Activated CD4-positive, alpha-beta T cell treated with anti-CD3 and anti-CD28 coated beads for 24 hours (primary cell): ENCODE results near the gene ZDHHC1.

ENCODE experiments used
- DNase-seq, 2 donors: peaks; one replicate each; pipeline ENCODE4 v3.0.0-alpha.2; 2020; ENCODE audit warnings: low read depth in 2 of 2

ZDHHC1 gene, protein sequence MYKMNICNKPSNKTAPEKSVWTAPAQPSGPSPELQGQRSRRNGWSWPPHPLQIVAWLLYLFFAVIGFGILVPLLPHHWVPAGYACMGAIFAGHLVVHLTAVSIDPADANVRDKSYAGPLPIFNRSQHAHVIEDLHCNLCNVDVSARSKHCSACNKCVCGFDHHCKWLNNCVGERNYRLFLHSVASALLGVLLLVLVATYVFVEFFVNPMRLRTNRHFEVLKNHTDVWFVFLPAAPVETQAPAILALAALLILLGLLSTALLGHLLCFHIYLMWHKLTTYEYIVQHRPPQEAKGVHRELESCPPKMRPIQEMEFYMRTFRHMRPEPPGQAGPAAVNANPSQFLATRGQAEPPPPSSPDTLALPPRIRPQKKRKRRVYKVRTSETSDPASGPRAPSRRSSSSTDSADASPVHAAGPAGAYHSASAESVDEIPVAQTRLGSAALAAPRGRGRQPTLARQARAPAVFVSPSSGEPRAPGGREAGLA

DNA sequence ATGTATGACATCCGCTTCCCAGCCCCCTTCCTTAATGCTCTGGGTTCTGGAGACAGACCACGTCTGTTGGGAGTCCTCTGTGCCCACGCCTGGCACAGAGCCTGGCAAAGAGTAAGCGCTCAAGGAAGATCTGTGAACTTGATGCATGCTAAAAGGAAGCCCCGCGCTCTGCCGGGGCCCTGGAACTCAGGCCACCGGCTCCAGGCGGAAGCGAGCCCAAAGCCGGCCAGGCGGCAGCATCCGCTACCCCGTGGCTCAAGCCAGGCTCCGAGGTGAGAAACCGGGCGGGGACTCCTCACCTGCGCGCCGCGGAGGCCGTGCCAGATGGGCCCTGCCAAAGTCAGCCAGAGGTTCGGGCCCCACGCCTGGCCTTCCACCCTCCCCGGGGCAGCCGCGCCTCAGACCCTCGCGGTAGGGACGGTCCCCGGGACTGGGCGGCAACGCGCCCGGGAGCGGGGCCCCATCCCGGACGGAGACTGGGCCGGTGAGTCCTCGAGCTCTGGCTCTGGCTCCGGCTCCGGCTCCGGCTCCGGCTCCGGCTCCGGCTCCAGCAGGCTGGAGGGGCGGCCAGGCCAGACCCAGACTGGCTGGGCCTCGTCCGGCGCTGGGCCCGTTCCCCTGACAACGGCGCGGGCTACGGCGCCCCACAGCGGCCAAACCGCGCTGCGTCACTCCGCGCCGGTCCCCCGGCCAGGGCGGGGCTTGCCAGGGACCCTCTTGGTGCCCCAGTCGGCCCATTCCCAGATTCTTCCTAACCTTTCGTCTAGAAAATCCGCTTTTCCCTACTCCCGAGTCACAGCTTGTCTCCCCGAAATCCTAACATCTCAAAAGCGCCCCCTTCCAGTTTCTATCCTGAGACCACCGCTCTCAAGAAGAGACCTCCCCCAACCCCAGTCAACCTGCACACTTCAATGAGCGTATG is at the start of gene ZDHHC1:
Gene ZDHHC1 (minus strand): TSS at position 606 of the 922 bp plus-strand sequence. CDS start 8,702 bp downstream, outside the sequence.
- peak in 1 of 2 donors; percentile 50 for DNase-seq

DNA sequence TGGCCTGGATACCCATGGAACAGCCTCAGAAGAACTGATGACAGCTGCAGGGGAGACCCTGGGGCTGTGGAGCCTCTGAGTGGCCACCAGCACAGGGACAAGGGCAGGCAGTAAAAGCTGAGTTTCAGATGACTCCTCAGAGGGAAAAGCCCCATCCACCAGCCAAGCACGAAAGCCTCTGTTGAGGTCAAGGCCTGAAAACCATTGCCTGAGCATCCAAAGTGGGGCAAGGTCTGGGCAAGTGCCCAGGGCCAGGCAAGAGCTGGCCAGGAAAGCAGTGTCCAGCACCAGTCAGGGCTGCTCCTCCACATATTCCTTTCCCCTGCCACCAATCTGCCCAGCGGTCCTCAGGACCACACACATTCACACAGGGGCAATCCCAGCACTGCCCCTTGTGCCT is 48.3 kb upstream of the ZDHHC1 start:
- DNase-seq: no peak

DNA sequence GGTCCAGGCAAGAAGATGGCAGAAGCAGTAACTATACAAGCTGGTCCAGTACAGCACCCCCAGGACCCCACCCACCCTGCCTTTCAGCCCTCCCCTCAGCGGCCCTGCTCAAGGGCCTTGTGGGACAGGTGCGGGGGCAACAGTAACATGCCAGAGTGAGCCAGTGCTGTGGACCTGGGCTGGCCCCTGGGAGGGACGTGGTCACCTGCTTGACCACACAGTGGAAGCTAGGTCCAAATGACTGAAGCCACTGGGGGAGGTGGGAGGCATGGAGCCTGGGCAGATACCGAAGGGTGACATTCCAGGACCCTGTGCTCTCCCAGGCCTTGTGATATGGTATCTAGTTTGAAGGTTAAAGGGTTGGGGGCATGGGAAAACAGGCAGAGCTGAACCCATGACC is 47.4 kb upstream of the ZDHHC1 start:
- DNase-seq: no peak

DNA sequence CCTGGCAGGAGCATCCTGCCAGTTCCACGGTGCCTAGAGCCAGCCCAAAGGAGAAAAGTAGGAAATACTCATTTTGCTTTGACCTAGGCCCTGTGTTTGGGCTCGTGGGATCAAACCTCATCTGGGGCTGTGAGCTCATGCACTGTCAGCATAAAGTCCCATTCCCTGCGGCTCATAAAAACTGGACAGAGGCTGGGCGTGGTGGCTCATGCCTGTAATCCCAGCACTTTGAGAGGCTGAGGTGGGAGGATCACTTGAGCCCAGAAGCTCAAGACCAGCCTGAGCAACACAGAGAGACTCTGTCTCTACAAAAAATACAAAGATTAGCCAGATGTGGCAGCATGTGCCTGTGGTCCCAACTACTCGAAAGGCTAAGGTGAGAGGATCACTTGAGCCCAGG is 46.8 kb upstream of the ZDHHC1 start:
- no peak for DNase-seq

DNA sequence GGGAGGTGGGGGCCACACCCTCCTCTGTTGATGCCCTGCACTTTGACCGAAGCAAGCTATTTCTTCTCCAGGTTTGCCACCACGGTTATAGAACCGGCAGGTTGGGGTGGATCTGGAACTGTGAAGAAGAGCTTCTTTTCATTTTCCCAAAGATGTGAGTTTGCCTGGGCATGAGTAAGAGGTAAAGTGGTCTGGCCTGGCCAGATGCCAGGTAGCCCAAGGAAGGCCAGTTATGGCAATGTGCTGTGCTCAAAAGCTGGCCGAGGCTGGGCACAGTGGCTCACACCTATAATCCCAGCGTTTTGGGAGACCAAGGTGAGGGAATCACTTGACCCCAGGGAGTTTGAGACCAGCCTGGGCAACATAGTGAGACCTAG is 46.0 kb upstream of the ZDHHC1 start:
- no peak for DNase-seq

DNA sequence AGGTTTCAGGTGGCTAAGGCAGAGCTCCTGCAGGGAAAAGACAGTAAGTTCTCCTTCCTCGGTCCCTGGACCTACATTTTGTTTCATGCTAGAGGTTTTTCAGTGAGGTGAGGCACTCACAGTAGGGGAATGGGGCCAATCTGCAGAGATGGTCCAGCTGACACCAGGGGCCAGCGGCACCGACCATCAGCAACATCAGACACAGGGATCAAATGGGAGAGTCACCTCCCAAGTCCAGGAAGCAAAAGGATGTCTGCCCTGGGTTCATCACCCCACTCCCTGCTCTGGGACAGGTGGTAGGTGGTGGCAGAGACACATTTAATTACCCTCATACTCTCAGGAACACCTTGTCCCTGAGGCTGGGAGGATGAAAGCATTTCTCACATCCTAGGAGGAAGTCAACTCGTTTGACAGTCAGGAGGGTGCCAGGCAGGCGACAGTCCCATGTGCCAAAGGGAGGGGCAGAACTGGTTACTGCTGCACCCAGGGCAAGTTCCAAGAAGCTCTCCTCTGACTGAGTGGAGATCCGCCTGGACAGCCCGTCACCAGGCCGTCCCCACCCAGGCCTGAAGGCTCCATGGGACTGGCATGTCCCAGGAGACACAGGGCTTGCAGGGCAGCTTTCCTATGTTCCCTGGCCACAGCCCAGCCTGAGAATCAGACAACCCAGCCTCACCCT is 45.5 kb upstream of the ZDHHC1 start:
- DNase-seq: no peak

DNA sequence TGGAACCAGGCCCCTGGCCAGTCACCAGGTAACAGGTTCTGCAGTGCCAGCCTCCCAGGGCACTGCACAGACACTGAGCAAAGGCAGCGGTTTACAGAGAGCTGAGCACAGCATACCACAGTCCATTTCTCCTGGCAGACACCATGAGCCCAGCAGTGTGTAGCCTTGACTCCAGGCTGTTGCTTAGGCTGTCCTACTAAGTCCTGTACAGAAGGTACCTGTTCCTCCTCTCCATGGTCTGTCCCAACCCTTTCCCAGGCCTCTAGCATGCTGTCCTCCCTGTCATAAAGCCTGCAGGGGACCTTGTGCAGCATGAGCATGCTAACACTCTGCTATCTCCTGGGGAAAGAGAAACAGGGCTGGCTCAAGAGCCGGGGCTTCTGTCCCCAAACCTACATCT is 44.7 kb upstream of the ZDHHC1 start:
- no peak for DNase-seq

DNA sequence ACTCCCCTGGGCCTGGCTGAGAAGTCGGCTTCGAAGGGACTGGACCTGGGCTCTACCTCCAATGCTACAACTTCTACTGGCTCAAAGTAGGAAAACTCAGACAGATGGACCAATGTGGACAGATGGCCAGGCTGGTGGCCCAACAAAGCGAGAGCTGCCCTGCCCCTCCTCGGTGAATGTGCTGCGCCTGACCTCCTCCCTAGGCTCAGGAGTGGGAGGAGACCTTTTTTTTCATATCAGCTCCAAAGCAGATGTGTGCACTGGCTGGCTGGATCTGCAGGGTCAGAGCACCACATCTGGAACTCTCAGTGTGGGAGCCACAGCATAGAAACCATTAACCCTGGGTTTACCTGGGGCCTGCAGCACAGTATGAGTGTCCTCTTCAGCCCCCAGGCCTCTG is 43.9 kb upstream of the ZDHHC1 start:
- DNase-seq: no peak

DNA sequence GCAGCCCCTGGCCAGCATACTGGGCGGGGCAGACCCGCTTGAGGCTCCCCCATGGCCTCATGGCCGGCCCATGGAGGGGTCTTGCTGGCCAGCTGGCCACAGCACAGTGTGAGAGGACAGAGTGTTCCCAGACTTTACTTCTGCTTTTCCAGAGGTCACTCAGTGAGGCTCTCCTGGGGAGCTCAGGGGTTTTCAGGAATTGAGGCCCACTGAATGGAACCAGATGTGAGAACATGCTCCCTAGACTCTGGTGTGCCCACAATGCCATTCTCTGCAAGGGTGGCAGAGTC is 43.5 kb upstream of the ZDHHC1 start:
- no peak for DNase-seq

DNA sequence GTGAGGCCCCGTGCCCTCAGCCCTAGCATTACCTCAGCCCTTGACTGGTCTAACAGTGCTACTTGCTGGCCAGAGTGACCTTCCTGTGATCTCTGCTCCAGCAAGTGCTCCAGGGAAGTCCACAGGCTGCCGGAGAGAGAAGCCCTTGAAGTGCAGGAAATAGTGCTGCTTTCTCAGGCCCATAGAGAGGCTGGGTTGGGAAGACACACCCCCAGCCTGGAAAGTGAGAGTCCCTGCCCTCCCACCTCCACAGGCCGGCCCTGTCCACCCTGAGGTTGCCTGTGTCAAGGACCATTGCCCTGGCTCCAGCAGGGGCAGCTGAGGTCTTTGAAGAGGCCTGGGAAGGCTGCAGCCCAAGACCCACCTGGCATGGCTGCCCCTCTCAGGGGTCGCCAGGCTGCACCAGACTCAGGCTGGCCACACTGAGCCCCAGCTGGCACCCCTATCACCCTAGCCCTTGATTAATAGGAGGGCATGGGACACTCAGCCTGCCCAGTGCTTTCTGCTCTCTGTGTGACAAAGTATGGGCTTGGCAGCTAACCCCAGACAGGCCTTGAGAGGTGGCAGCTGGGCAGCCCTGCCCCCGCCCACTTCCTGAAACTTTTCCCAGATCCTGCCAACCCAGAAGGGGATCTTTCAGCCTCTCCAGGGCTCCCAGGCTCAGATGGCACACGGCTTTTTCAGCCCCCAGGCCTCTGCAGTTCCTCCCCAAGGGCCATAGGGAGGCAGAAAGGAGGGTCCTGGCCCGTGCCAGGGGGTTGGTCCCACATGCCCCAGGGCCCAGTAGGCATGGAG is 43.0 kb upstream of the ZDHHC1 start:
- no peak for DNase-seq

DNA sequence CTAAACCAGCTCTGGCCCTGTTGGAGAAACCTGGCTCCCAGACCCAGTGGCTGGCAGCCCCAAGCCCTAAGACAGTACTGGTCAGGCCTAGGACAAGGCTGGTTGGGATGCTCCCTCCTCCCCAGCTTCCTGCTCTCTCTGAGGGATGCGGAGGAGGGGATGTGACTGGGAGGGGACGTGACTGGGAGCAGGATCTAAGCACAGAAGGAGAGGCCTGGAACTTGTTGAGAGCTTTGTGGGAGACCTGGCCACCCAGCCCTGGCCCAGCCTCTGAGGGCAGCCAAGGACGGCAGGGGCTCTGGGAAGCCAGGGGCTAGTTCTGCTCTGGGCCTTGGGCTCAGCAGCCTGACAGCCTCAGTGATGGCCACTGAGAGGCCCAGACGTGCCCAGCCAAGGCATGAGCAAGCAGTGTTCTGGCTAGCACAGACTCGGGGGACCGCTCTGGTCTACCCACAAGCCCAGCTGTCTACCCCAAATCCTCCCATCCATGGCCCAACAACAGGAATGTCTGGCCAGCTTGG is 41.9 kb upstream of the ZDHHC1 start:
- no peak for DNase-seq

DNA sequence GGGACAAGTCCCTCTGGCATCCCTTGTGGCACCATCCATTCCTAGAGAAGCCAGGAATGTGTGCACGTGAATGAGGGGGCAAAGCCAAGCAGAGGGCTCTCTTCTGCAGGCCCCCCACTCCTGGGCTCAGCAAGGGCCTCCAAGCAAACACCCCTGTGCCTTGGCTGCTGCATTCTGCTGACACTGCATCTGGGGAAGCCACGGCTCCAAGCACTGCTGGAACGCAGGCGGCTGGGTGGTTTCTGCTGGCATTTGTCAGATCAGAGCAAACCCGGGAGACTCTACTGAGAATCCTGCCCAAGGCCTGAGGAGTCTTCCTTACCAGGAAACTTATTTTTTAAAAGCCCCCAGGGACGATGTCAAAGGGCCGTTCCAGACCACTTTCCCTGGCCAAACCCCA is 41.3 kb upstream of the ZDHHC1 start:
- DNase-seq: no peak

DNA sequence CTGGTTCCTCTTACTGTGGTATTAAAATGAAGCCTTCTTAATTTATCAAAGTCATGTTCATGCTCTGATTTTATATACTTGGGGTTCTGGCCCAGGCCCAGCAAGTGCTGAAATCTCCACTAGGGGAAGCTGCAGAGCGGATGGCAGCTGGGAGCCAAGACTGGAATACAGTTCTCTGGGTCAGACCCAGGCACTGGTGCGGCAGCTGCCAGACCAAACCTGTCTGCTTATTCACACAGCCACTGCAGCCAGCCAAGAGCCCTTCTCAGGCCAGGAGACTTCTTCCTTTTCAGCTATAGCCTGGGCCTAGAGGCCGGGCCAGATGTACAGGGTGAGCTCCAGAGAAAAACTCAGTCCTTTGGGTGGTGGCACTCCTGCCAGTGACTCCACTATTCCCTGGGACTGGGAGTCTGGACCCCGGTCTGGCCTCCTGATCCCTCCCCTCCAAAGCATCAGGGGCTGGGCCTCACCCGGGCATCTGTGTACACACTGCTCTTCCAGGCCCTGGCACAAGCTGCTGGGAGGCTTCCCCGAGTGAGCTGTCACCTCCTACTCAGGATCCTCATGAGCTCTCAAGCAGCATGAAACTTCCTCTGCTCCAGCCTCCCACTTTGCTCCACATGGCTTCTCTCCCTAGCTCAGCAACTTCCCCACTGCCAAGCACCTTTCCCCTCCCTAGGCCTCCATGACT is 40.3 kb upstream of the ZDHHC1 start:
- DNase-seq: no peak

DNA sequence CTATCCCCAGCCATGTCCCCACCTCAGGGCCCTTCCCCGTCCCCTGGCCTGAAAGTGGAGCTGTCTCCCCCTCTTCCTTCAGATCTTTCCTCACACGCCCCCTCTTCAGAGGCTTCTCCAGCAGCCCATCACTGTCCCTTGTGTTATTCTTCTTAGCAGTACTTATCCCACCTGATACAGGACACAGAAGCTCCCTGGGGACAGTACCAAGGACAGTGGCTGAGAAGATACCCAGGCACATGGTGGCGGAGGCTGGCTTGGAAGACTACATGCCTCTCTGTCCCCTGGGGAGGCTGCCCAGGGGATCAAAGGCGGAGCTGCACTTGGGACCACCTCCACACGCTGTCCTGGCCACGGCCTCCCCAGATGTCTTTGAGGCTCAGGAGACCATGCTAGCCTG is 38.6 kb upstream of the ZDHHC1 start:
- no peak for DNase-seq

DNA sequence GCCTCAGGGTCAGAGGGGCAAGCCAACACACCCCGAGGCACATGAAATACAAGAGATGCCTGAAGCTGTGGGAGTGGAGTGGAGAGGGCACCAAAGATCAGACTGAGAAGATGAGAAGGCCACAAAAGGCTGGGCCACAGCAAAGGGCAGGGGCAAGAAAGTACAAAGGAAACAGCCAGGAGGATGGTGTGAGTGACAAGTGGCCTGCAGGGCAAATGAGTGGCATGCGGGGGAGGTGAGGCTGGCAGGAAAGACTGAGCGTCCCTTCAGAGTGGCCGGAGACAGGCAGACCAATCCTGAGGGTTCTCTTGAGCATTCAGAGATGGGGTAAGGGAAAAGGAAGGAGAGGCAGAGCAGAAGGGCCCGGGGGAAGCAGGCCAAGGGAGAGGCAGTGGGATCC is 37.8 kb upstream of the ZDHHC1 start:
- no peak for DNase-seq

DNA sequence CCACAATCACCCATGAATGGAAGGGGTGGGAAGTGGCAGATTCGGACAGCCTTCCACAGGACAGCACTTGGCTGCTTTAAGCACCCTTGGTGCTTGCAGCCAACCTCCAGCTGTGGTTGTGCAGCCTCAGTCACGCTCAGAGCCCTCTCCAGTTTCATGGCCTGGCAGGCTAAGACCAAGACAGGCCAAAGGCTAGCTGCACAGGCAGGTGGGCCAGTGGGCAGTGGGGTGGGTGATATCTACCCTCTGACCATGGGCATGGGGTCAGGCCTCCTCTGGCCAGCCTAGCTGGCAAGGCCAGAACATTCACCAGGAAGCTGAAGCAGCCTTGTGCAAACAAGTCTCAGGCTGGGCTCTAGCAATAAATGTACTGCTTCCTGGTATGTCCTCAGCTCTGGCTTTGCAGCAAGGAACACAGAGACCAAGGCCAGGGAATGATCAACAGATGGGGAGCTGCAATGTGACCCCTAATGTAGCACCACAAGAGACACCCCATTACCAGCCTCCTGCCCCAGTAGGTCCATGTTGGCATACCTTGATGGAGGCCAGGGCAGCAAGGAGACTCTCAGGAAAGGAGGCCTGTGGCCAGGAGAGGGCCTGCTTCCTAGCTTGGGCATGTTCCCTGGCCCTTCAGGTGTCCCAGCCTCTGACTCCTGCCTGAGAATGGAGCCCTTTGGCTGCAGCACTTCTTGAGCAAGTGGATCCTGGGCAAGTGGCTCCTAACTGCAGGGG is 35.6 kb upstream of the ZDHHC1 start:
- DNase-seq: no peak

DNA sequence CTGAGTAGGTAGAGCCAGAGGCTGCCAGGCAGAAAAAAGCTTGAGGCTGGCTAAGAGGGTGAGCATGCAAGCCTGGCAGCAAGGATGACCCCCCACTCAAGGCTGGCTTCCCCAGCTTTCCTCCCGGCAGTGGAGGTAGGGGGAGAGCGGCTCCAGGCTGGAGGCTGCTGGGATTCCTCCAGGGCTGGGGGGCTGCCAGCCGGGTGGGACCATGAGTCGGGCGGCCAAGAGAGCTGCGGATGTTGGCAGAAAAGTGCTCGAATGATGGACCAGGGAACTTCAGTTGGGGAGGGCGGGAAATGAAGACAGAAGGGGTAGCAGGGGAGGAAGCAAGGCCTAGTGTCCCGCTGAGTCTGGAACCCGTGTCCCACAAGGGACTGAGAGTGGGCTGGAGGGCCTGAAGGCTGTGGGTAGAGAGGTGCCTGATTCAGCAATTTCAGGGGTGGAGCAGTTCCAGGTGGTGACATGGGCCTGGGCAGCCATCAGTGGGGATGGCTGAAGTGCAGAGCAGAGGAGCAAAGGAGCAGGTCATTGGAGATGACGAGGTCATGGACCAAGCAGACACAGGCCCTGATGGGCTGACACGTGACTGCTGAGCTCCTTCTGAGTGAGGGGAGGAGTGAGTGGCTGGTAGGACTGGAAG is 34.9 kb upstream of the ZDHHC1 start:
- no peak for DNase-seq

DNA sequence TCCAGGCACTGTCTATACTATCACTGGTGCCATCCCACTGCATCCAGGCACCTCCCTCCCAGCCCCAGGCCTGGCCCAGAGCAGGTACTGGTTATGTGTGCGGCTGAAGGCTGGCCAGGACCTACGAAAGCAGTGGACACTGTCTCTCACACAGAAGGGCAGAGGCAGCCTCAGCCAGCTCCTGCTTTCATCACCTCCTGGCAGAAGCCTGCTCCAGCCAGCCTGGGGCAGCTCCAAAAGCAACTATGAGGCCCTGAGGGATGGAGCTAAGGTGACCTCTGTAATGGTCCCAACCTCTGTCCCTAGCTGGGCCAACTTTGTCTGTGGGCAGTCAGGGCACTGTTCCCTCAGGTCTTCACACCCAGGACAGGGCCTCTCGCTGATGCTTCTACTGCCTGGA is 33.5 kb upstream of the ZDHHC1 start:
- no peak for DNase-seq

DNA sequence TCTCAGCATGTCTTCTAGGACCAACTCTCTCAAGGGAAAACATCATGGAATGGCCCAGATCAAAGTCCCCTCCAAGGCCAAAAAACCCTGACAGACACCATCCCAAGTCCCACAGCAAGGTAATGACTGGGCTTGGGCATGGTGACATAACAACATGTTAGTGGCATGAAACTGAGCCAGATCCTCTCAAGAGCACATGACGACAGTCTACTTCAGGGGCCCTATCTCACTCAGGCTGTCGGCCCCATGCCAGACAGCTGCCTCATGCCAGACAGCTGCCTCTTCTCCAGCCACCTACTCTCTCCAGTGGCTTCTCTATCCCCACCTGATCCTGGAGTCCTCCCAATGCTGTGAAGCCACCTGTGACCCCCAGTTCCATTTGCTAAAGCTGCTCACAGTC is 33.1 kb upstream of the ZDHHC1 start:
- DNase-seq: no peak

DNA sequence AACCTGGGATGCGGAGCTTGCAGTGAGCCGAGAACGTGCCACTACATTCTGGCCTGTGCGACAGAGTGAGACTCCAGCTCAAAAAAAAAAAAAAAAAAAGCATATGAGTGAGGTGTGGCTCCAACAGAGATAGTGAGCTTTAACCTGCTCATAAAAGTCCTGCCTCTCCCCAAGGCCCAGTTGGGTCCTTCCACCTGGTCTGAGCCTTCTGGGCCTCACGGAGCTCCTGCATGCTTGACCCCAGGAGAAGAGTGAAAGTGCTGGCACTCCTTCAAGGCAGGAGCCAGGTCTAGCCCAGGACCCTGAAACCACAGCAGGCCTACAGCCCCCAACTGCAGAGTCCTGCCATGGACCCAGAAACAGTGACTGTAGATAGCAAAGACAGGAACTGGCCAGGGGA is 32.3 kb upstream of the ZDHHC1 start:
- no peak for DNase-seq
